NCI-H2196 (cell line): ENCODE measurements around the gene ARPIN.
"Not testable (repeated sequence)": the region's sequence is repeated elsewhere in the genome, so short reads cannot be mapped to it uniquely, and the experiment has no call there.

Experiments used
- DNase-seq: peaks from one replicate; lab custom pipeline; 2025; ENCODE audit not compliant: unreplicated experiment; lab: John Stamatoyannopoulos, UW

ARPIN gene

DNA sequence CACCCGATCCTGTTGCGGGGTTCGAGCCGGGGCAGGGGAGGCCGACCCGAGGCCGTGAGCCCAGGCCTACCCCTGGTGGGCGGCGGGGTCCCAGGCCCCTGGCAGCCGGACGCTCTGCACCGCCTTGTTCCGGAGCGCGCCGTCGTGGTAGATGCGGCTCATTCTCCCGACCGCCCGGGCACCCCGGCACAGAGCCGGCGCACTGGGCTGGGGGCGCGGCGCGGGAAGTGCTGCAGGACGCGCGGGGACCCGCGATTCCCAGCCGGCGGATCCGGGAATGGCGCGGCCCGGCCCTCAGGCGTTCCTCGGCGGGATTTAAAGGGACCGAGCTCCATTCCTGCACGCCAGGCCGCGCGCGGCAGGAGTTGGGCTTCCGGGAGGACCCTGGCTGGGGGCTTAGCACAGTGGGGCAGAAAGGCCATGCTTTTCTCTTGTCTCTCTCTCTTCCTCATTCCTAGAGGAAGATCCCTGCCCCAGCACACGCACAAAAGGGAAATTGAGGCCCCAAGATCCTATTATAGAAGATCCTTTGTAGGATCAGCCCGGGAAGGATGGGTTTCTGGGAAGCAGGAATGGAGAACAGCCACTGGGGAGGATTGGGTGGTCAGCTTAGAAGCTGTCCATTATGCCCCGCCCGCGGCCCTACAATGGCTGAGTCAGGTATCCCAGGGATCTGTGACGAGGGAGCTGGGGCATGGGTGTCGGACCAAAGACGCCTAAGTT is at the start of gene ARPIN:
Gene ARPIN (minus strand): TSS at position 279 of the 723 bp plus-strand sequence. CDS start 117 bp downstream, at position 162.
- no peak for DNase-seq

DNA sequence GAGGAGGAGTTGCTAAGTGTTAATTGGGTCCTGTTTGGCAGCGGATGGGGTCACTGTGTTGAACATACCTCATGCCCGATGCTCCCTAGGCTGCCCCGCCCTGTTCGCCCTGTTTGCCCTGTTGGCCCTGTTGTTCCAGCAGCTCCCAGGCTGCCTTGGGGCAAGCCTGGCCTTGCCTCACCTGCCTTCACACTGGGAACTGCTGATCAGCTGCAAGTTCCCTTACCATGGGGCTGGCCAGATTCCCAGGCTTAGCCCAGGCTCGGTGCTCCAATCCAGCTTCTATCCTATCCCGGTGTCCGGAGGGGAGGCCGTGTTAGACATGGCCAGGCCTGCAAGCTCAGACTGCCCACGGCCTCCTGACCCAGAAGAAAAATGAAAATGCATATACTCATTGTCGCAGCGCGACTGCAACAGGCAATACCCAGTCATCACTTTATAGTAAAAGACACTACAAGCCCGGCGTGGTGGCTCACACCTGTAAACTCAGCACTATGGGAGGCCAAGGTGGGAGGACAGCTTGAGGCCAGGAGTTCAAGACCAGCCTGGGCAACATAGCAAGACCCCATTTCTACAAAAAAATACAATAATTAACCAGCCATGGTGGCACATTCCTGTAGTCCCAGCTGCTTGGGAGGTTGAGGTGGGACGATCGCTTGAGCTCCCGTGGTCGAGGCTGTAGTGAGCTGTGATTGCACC is 45.5 kb upstream of the ARPIN start:
- DNase-seq = no peak

DNA sequence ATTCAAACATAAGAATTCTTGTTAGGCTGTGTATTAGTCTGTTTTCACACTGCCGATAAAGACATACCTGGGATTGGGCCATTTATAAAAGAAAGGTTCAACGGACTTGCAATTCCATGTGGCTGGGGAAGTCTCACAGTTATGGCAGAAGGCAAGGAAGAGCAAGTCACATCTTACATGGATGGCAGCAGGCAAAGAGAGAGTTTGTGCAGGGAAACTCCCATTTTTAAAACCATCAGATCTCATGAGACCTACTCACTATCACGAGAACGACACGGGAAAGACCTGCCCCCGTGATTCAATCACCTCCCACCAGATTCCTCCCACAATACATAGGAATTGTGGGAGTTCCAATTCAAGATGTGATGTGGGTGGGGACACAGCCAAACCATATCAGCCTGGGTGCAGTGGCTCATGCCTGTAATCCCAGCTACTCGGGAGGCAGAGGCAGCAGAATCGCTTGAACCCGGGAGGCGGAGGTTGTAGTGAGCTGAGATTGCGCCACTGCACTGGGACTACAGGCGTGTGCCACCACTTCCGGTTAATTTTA is 42.8 kb upstream of the ARPIN start:
- not testable (repeated sequence) for DNase-seq

DNA sequence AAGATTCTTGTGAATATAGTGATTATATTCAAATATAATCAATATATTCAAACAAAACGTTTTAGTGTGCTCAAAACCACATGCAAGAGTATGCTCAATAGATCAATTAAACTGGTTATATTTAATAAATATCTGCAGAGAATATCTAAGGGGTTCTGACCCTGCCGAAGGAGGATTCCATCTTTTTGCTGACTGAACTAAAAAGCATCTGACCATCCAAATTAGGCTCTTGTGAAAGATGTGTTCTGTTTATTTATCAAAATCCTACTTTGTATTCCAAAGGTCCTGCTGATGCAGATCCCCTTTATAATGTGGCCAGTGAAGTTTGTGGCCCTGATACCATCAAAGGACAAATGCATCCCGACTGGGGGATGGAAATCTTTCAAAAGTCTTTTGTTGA is 41.8 kb upstream of the ARPIN start:
- DNase-seq = no peak

- no peak for DNase-seq
Observed at GRCh38 chr15:89948796-89949195, 36.0 kb upstream of the ARPIN start.

GRCh38 chr15:89947385-89947784 is 34.6 kb upstream of the ARPIN start:
- DNase-seq = no peak

GRCh38 chr15:89946681-89947299 is 34.0 kb upstream of the ARPIN start:
- DNase-seq = no peak

DNA sequence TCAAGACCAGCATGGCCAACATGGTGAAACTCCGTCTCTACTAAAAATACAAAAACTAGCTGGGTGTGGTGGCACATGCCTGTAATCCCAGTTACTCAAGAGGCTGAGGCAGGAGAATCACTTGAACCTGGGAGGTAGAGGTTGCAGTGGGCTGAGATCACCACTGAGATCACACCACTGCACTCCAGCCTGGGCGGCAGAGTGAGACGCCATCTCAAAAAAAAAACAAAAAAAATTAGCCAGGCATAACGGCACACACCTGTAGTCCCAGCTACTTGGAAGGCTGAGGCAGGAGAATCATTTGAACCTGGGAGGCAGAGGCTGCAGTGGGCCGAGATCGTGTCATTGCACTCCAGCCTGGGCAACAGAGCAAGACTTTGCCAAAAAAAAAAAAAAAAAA is 31.0 kb upstream of the ARPIN start:
- not testable (repeated sequence) for DNase-seq

DNA sequence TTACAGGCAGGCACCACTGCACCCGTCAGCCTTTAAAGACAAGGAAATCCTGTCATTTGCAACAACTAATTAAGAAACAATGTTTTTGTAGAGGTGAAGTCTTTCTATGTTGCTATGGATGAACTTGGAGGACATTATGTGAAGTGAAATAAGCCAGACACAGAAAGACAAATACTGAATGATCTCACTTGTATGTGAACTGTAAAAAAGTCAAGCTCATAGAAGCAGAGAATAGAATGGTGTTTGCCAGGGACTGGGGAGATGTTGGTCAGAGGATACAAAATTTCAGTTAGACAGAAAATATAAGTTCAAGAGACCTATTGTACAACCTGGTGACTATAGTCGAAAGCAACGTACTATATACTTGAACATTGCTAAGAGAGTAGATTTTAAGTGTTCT is 27.2 kb upstream of the ARPIN start:
- no peak for DNase-seq

DNA sequence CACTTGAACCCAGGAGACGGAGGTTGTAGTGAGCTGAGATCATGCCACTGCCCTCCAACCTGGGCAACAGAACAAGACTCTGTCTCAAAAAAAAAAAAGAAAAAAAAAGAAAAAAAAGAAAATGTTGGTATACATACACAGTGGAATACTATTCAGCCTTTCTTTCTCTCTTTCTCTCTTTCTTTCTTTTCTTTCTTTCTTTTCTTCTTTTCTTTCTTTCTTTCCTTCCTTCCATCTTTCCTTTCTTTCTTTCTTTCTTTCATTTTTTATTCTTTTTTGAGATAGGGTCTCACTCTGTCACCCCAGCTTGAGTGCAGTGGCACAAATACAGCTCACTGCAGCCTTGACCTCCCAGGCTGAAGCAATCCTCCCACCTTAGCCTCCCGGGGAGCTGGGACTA is 26.6 kb upstream of the ARPIN start:
- DNase-seq = not testable (repeated sequence)

DNA sequence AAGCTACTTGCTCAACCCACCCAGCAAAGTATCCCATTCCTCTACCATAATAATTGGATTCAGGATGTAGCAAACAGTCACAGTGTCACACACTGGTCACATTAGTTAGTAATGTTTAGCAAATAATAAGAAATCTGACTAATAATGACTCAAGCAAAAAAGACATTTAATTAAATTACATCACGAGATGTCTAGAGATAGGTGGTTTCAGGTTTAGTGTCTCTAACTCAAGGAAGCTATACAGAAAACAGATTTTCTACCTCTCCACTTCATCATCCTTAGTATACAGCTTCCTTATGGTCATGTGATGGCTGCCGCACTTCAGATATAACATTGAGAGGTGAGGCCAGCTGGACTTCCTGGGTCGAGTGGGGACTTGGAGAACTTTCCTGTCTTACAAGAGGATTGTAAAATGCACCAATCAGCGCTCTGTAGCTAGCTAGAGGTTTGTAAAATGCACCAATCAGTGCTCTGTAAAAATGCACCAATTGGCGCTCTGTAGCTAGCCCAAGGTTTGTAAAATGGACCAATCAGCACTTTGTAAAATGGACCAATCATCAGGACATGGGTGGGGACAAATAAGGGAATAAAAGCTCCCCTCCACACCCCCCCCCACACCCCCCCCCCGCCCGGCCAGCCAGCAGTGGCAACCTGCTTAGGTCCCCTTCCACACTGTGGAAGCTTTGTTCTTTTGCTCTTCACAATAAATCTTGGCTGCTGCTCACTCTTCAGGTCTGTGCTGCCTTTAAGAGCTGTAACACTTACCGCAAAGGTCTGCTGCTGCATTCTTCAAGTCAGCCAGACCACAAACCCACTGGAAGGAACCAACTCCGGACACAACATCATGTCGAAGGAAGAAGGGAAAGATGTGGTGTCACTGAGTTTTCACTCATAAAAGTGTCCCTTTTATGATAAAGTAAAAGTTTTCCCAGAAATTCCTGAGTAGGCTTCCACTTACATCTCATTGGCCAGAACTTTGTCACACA is 24.9 kb upstream of the ARPIN start:
- no peak for DNase-seq

GRCh38 chr15:89936786-89937265 is 24.1 kb upstream of the ARPIN start:
- DNase-seq = no peak

DNA sequence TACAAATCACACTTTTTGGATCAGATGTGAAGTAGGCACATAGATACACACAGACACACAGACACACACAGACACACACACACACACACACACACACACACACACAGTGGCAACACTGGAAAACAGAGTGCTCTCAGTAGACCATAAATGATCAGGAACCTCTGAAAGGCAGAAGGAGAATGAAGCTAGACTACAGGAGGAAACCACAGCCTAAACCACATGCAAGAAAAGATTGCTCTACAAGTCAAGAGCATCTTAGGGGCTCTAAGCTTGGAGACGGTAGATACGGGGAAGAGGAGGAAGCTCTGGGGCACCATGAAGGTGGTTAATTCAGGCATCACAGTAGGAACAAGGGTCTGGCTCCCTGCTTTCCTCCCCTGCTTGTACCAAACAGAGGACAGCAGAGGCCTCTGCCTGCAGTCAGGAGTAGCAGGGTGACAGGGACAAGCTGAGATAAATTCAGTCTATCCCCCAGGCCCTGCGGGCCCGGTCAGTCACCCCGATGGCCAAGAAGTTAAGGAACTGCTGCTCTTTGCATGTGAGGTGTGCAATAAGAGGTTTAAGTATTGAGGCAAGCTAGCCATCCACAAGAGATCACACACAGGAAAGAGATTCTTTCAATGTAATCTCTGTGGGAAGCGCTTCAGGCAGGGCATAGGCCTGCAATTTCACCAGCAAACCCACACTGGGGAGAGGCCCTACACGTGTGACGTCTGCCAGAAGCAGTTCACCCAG is 23.5 kb upstream of the ARPIN start:
- DNase-seq = no peak

DNA sequence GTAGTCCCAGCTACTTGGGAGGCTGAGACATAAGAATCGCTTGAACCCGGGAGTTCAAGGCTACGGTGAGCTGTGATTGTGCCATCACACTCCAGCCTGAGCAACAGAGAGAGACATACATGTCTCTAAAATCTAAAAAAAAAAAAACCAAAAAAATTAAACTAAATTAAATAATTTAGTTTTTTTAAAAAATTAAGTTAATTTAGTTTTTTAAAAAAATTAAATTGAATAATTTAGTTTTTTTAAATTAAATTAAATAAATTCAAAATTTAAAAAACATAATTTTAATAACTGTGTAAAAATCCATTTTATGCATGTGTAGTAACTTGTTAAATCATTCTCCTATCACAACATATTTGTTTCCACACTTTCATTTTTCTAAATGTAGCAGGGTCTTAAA is 20.1 kb upstream of the ARPIN start:
- DNase-seq = no peak

DNA sequence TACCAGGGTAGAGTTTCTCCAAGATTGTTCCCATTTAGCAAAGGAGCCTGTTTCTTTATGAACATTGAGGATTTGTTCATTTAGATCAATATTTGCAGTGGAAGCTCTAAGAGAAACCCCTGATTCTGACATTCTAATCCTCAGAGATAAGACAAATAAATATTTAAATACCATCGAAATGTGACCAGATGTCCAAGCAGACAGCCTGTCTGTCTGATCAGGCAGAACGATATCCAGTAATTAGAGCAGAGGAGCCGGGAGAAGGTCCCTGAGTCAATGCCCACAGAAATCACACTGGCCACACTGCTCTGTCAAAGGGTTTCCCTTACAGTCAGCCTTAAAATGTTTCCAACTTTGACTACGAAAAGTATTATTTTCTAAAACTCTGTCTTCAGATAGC is 15.7 kb upstream of the ARPIN start:
- no peak for DNase-seq

DNA sequence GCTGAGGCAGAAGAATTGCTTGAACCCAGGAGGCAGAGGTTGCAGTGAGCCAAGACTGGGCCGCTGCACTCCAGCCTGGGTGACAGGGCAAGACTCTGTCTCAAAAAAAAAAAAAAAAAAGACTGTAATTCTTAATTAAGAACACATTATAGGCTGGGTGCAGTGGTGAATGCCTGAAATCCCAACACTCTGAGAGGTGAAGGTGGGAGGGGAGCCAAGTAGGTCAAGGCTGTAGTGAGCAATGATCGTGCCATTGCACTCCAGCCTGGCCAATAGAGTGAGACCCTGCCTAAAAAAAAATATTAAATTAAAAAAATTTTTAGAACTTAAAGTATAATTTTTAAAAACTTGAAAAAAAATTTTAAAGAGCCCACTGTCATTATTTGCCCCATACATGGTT is 13.4 kb upstream of the ARPIN start:
- DNase-seq = no peak

DNA sequence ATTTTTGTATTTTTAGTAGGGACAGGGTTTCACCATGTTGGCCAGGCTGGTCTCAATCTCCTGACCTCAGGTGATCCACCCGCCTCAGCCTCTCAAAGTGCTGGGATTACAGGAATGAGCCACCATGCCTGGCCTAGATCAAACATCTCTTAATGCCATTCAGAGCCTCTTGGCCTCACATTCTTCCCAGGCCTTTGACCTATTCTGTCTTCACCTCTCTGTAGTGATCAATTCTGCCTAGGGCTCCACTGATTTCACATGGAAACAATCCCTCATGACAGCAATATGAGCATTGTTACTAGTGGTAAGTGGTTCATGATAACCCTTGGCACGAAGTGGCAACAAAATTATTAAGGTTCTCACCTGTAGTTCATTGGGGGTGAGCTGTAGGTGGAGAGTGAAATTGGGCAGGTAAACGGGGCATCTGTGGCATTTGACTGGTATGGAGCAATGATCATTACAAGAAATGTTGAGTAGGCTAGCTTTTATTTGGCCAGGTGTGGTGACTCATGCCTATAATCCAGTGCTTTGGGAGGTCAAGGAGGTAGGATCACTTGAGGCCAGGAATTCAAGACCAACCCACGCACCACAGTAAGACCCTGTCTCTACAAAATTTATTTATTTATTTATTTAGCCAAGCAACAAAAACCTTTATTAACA is 4.8 kb upstream of the ARPIN start:
- DNase-seq = no peak

- DNase-seq = no peak
Observed at GRCh38 chr15:89916660-89917059, 3.9 kb upstream of the ARPIN start.

DNA sequence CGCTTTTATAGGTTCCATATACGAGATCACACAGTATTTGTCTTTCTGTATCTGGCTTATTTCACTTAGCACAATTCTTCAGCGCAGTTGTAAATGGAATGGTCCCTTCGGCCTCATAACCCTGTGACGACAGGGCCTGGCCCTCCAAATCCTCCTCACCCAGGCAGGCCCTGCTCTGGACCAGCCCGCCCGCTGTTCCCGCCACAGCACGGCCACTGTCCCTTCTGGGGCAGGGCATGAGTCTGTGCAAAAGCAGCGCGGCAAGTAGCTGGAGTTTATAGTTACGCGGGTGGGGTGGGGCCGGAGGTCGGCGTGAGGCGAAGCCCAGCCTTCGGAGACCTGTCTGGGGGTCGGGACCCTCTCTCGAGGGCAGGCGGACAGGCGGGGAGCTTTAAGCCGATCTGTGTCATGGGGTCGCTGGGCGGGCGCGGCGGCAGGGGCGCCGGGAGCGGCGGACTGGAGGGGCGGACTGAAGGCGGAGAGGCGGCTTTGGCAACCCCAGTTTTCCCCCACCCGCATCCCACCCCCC is 543 bp downstream of the ARPIN start:
- DNase-seq = no peak
